ENCODE measurements around the gene PER3. TPM values are rescaled to one million over a fixed set of nuclear protein-coding genes. Genes with fewer than 3 reads are reported as not detected.

PER3 gene
- total and polyA plus RNA-seq, 2 experiments from 2014 or later: 1.9 to 2.7 TPM

DNA sequence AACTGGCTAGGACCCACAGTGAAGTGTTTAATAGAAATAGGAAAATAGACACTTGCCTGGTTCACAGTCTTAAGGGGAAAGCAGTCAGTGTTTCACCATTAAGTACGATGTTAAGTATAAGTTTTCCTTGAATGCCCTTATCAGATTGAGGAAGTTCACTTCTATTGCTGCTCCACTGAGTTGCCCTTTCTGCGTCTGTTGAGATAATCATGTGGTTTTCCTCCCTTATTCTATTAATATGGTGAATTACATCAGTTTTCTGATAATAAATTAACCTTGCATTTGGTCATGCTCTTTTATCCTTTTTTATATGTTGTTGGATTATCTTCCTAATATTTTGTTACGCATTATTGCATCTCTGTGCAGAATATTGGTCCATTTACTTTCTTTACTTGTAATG, 47.4 kb downstream of the PER3 start:
- TF ChIP-seq, protein P1, sequence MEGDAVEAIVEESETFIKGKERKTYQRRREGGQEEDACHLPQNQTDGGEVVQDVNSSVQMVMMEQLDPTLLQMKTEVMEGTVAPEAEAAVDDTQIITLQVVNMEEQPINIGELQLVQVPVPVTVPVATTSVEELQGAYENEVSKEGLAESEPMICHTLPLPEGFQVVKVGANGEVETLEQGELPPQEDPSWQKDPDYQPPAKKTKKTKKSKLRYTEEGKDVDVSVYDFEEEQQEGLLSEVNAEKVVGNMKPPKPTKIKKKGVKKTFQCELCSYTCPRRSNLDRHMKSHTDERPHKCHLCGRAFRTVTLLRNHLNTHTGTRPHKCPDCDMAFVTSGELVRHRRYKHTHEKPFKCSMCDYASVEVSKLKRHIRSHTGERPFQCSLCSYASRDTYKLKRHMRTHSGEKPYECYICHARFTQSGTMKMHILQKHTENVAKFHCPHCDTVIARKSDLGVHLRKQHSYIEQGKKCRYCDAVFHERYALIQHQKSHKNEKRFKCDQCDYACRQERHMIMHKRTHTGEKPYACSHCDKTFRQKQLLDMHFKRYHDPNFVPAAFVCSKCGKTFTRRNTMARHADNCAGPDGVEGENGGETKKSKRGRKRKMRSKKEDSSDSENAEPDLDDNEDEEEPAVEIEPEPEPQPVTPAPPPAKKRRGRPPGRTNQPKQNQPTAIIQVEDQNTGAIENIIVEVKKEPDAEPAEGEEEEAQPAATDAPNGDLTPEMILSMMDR (IDR thresholded peaks at IDR 0.05; ENCODE audit: poor library complexity): no peak
- TF ChIP-seq EZH2phosphoT487 (IDR thresholded peaks at IDR 0.05; ENCODE audit: low read depth, severe bottlenecking, unreplicated experiment): no peak
- TF ChIP-seq EZH2 (IDR thresholded peaks at IDR 0.05; ENCODE audit: borderline replicate concordance): no peak
- Histone ChIP-seq H3K9me3 (ENCODE audit: low read depth) (no peaks in the 10 kb centered on the region), H3K27ac (no peak overlapping the region), H3K27me3 (no peaks in the 10 kb centered on the region), H4K20me1 (ENCODE audit: insufficient read depth, poor library complexity, severe bottlenecking) (no peaks in the 10 kb centered on the region), H3K79me2 (no peaks in the 10 kb centered on the region), H3K4me2 (no peak overlapping the region), H3K9me2 (replicated peaks; ENCODE audit: insufficient read depth) (no peaks in the 10 kb centered on the region), H3K4me3 (no peak overlapping the region), H2AFZ (no peak overlapping the region), H3K36me3 (replicated peaks; ENCODE audit: insufficient read depth, low read depth) (no peaks in the 10 kb centered on the region), H3K4me1 (ENCODE audit: insufficient read depth) (no peaks in the 10 kb centered on the region)
- 83% methylated on average over 3 of the region's 3 CpGs for WGBS (ENCODE audit: low lambda C conversion rate, missing lambda C conversion rate)
- no peak for DNase-seq (ENCODE audit: low spot score)

DNA sequence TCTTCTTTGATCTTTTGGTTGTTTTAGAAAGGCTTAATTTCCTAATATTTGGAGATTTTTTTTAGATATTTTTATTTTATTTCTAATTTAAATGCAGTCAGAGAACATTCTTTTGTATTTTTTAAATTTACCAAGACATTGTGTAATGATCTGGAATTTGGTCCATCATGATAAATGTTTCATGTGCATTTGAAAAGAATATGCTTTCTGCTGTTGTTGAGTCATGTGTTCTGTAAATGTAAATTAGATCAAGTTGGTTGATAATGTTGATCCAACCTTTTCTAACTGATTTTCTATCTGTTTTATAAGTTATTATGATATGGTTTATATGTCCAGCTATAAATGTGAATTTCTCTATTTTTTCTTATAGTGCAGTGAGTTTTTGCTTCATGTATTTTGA, 48.9 kb downstream of the PER3 start:
- no peaks in the 10 kb centered on the region for H3K79me2 ChIP-seq
- H3K4me2 ChIP-seq: no peak overlapping the region
- H3K27ac ChIP-seq: no peak overlapping the region
- H3K36me3 ChIP-seq (replicated peaks; ENCODE audit: insufficient read depth, low read depth): no peaks in the 10 kb centered on the region
- no peak overlapping the region for H3K4me3 ChIP-seq
- no peaks in the 10 kb centered on the region for H4K20me1 ChIP-seq (ENCODE audit: insufficient read depth, poor library complexity, severe bottlenecking)
- TF ChIP-seq EZH2 (IDR thresholded peaks at IDR 0.05; ENCODE audit: borderline replicate concordance) (no peak), EZH2phosphoT487 (IDR thresholded peaks at IDR 0.05; ENCODE audit: low read depth, severe bottlenecking, unreplicated experiment) (no peak)
- TF ChIP-seq, protein P1 (IDR thresholded peaks at IDR 0.05; ENCODE audit: poor library complexity): no peak
- no peak for DNase-seq (ENCODE audit: low spot score)
- H3K9me2 ChIP-seq (replicated peaks; ENCODE audit: insufficient read depth): no peaks in the 10 kb centered on the region
- no peak overlapping the region for H2AFZ ChIP-seq
- H3K9me3 ChIP-seq (ENCODE audit: low read depth): no peaks in the 10 kb centered on the region
- H3K27me3 ChIP-seq: no peaks in the 10 kb centered on the region
- no peaks in the 10 kb centered on the region for H3K4me1 ChIP-seq (ENCODE audit: insufficient read depth)

DNA sequence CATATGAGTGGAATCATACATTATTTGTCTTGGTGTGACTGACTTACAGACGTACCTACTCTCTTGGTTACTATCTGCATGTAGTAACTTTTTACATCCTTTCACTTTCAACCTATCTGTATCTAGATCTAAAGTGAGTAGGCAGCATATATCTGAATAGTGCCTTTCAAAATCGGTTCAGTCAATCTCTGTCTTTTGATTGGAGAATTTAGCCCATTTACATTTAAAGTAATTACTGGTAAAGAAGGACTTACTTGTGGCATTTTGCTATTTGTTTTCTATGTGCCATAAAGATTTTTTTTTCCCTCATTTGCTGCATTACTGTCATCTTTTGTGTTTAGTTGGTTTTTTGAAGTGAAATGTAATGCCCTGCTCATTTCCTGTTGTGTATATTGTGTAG, 54.6 kb downstream of the PER3 start:
- no peak for DNase-seq (ENCODE audit: low spot score)
- WGBS (ENCODE audit: low lambda C conversion rate, missing lambda C conversion rate): 90% methylated on average over 2 of the region's 2 CpGs

More for the DNA sequence above, 54.6 kb downstream of the PER3 start:
- Histone ChIP-seq H3K4me2 (no peak overlapping the region), H4K20me1 (ENCODE audit: insufficient read depth, poor library complexity, severe bottlenecking) (no peaks in the 10 kb centered on the region), H3K79me2 (no peaks in the 10 kb centered on the region), H3K27me3 (no peaks in the 10 kb centered on the region), H3K9me3 (ENCODE audit: low read depth) (no peaks in the 10 kb centered on the region), H3K9me2 (replicated peaks; ENCODE audit: insufficient read depth) (no peaks in the 10 kb centered on the region), H3K4me1 (ENCODE audit: insufficient read depth) (no peaks in the 10 kb centered on the region), H3K36me3 (replicated peaks; ENCODE audit: insufficient read depth, low read depth) (no peaks in the 10 kb centered on the region), H3K27ac (no peak overlapping the region), H2AFZ (no peak overlapping the region), H3K4me3 (no peak overlapping the region)
- TF ChIP-seq EZH2phosphoT487 (IDR thresholded peaks at IDR 0.05; ENCODE audit: low read depth, severe bottlenecking, unreplicated experiment) (no peak), EZH2 (IDR thresholded peaks at IDR 0.05; ENCODE audit: borderline replicate concordance) (no peak)
- TF ChIP-seq, protein P1 (IDR thresholded peaks at IDR 0.05; ENCODE audit: poor library complexity): no peak
